HEK293T (cell line): ENCODE data around the gene STK38.

ENCODE experiments used
- CTCF ChIA-PET: fragments of 350-600 bp; formaldehyde crosslinking; extraction: SDS; loops from one replicate; lab custom pipeline; 2021; ENCODE audit warnings: antibody characterized with exemption, inconsistent platforms; lab: Yijun Ruan, JAX
- POLR2A ChIA-PET: fragments of 350-600 bp; formaldehyde crosslinking; extraction: SDS; loops from one replicate; lab custom pipeline; 2020; ENCODE audit warnings: antibody characterized with exemption, inconsistent platforms; lab: Yijun Ruan, JAX
- DNase-seq: peaks from one replicate; pipeline ENCODE4 v3.0.0; 2012; ENCODE audit warnings: mixed read lengths; ENCODE audit errors: extremely low spot score
- ARNT ChIP-seq: fragments of 450-650 bp; IDR thresholded peaks from 2 replicates; pipeline ENCODE4 v1.6.1; 2017; ENCODE audit warnings: mild to moderate bottlenecking
- BHLHE40 ChIP-seq: fragments of 450-650 bp; IDR thresholded peaks from 2 replicates; pipeline ENCODE4 v1.6.1; 2016; ENCODE audit warnings: mild to moderate bottlenecking, moderate library complexity, borderline replicate concordance
- CTBP1 ChIP-seq: fragments of 450-650 bp; IDR thresholded peaks from 2 replicates; pipeline ENCODE4 v1.6.1; 2016; ENCODE audit warnings: borderline replicate concordance
- ELF4 ChIP-seq: fragments of 450-650 bp; IDR thresholded peaks from 2 replicates; pipeline ENCODE4 v1.6.1; 2017; ENCODE audit warnings: antibody characterized with exemption
- FOXA1 ChIP-seq: fragments of 450-650 bp; IDR thresholded peaks from 2 replicates; pipeline ENCODE4 v1.6.1; 2016; ENCODE audit warnings: mild to moderate bottlenecking
- FOXK2 ChIP-seq: fragments of 450-650 bp; IDR thresholded peaks from 2 replicates; pipeline ENCODE4 v1.6.1; 2016; ENCODE audit warnings: mild to moderate bottlenecking
- FOXM1 ChIP-seq: fragments of 450-650 bp; IDR thresholded peaks from 2 replicates; pipeline ENCODE4 v1.6.1; 2017; ENCODE audit warnings: mild to moderate bottlenecking, borderline replicate concordance
- HDGF ChIP-seq: fragments of 450-650 bp; IDR thresholded peaks from 2 replicates; pipeline ENCODE4 v1.6.1; 2017; ENCODE audit warnings: antibody characterized with exemption, borderline replicate concordance
- L3MBTL2 ChIP-seq: fragments of 450-650 bp; conservative IDR thresholded peaks from 2 replicates; pipeline ENCODE4 v1.6.1; 2016; ENCODE audit warnings: mild to moderate bottlenecking
- LEF1 ChIP-seq: fragments of 450-650 bp; IDR thresholded peaks from 2 replicates; pipeline ENCODE4 v1.6.1; 2017; ENCODE audit warnings: mild to moderate bottlenecking, borderline replicate concordance
- NFRKB ChIP-seq: fragments of 450-650 bp; IDR thresholded peaks from 2 replicates; pipeline ENCODE4 v1.6.1; 2016; ENCODE audit warnings: mild to moderate bottlenecking, moderate library complexity
- SP1 ChIP-seq: fragments of 450-650 bp; IDR thresholded peaks from 2 replicates; pipeline ENCODE4 v1.6.1; 2017
- SUZ12 ChIP-seq: fragments of 450-650 bp; IDR thresholded peaks from 2 replicates; pipeline ENCODE4 v1.6.1; 2016; ENCODE audit warnings: mild to moderate bottlenecking
- TARDBP ChIP-seq: fragments of 450-650 bp; IDR thresholded peaks from 2 replicates; pipeline ENCODE4 v1.6.1; 2016
- ZNF384 ChIP-seq: fragments of 450-650 bp; IDR thresholded peaks from 2 replicates; pipeline ENCODE4 v1.6.1; 2016
- TF ChIP-seq, protein P1 (sequence below): fragments of 450-650 bp; IDR thresholded peaks from 2 replicates; pipeline ENCODE4 v1.6.1; 2016

The STK38 gene

DNA sequence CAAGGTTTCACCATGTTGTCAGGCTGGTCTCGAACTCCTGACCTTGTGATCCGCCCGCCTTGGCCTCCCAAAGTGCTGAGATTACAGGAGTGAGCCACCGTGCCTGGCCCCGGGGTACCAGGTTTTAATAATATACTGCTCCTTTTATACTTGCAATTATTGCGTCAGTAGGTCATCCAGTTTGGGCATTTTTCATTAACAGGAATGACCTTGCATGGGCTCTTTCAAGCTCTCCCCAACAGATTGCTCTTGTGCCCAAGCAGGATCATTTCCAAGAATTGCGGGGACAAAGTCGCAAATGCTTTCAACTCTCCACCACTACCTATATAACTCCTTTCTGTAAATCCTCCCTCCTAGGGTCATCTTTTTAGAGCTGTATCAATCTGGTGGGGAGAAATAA, 23.8 kb downstream of the STK38 start:
- no peak for DNase-seq
- POLR2A ChIA-PET, result no interaction called here
- CTCF ChIA-PET, result no interaction called here
- TF ChIP-seq, protein P1, sequence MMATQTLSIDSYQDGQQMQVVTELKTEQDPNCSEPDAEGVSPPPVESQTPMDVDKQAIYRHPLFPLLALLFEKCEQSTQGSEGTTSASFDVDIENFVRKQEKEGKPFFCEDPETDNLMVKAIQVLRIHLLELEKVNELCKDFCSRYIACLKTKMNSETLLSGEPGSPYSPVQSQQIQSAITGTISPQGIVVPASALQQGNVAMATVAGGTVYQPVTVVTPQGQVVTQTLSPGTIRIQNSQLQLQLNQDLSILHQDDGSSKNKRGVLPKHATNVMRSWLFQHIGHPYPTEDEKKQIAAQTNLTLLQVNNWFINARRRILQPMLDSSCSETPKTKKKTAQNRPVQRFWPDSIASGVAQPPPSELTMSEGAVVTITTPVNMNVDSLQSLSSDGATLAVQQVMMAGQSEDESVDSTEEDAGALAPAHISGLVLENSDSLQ, result no peak
- TF ChIP-seq ELF4 (no peak), CTBP1 (no peak), ZNF384 (no peak), FOXK2 (no peak), FOXM1 (no peak), BHLHE40 (no peak), LEF1 (no peak), TARDBP (no peak), SUZ12 (no peak), NFRKB (no peak), L3MBTL2 (no peak), HDGF (no peak), FOXA1 (no peak), ARNT (no peak), SP1 (no peak)

DNA sequence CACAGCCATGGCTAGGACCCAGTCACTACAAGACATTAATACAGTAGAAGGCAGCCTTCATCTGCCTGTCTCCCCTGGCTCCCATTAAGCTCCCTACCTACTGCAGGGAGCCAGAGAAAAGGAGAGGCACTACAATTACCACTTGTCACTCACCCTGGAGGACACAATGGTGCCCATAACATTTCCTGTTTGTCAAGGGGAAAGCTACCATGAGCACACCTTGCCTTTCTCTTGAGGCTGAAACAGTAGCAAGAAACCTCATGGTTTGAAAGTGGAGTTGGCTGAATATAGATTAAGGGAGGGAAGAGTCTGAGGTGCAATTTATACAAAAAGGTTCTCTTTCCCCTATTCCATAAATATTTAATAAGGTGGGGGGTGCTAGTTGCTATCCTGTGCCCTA, 27.9 kb downstream of the STK38 start:
- ChIA-PET POLR2A (no interaction called here), CTCF (no interaction called here)
- TF ChIP-seq FOXA1 (no peak), LEF1 (no peak), HDGF (no peak), SP1 (no peak), ARNT (no peak), BHLHE40 (no peak), L3MBTL2 (no peak), NFRKB (no peak), FOXK2 (no peak), SUZ12 (no peak), TARDBP (no peak), ELF4 (no peak), ZNF384 (no peak), CTBP1 (no peak), FOXM1 (no peak)
- TF ChIP-seq, protein P1, result no peak
- DNase-seq, result no peak

DNA sequence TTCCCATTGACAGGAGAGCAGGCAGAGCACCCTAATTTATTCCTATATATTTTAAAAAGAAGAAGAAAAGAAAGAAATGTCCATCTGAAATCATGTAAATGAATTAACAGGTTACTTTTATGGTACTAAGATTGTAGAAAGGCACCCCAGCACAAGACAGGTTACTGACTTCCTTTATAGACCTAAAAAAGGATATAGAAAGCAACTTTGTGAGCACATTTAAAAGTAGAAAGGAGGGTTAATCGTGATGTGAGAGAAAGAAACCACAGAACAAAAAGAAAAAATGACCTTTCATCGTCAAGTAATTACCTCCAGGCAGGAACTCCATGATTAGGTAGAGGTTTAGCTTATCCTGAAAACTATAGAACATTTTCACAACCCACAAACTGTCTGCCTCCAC, 29.9 kb downstream of the STK38 start:
- ChIA-PET POLR2A (interaction anchor here (0.8 kb wide), 1 partner anchor 14 kb away, joined by 3 read pairs; no protein-coding TSS in a partner anchor), CTCF (no interaction called here)
- no peak for TF ChIP-seq CTBP1
- no peak for TF ChIP-seq FOXA1
- TF ChIP-seq BHLHE40, result no peak
- no peak for TF ChIP-seq FOXK2
- no peak for TF ChIP-seq ZNF384
- TF ChIP-seq ARNT, result no peak
- no peak for TF ChIP-seq HDGF
- no peak for TF ChIP-seq ELF4
- no peak for TF ChIP-seq SP1
- TF ChIP-seq LEF1, result no peak
- no peak for TF ChIP-seq FOXM1
- TF ChIP-seq SUZ12, result no peak
- no peak for TF ChIP-seq NFRKB
- TF ChIP-seq, protein P1, result no peak
- no peak for TF ChIP-seq TARDBP
- no peak for TF ChIP-seq L3MBTL2
- DNase-seq, result no peak

DNA sequence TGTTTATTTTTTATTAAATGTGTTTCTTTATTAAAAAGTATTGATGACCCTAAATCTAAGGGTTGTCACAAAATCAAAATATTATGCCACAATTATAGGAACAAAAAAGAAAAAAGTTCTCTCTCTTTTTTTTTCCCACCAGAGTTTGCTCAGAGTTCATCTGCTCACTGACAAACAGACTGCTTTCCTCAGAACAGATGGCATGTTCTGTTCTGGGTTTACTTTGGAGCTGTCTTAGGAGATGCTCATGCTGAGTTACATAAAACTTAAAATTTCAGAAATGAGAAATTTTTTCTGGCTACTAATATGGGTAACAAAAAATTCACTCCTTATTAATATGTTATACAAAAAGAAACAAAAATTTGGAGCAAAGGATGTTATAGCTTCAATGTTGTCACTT, 30.3 kb downstream of the STK38 start:
- ChIA-PET CTCF (no interaction called here), POLR2A (no interaction called here)
- TF ChIP-seq SP1, result no peak
- TF ChIP-seq L3MBTL2, result no peak
- no peak for TF ChIP-seq ELF4
- no peak for TF ChIP-seq HDGF
- TF ChIP-seq LEF1, result no peak
- no peak for TF ChIP-seq CTBP1
- TF ChIP-seq, protein P1, result no peak
- TF ChIP-seq BHLHE40, result no peak
- no peak for TF ChIP-seq ARNT
- TF ChIP-seq NFRKB, result no peak
- DNase-seq, result no peak

DNA sequence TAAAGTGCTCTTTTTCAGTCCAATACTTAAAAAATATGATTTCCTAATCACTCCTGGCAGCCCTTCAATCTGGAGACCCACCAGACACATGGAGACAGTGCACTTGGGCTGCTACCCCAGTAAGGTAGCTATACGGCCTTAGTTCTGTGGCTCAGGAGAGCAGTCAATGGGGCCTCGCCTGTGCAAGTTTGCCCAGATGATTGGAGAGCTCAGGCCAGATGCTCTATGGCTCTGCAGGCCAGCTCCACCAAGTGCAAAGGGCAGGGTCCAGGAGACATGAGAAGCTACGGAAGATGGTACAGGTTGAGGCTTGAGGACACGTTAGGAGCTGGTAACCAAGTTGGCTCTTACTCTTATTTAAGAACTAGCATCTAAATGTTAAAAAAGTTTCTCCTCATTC, 30.7 kb downstream of the STK38 start:
- TF ChIP-seq NFRKB (no peak), SUZ12 (no peak), LEF1 (no peak), ELF4 (no peak), CTBP1 (no peak), HDGF (no peak), FOXM1 (no peak), ARNT (no peak), ZNF384 (no peak)
- TF ChIP-seq, protein P1, result no peak
- POLR2A ChIA-PET, result no interaction called here
- CTCF ChIA-PET, result interaction anchor here (1.2 kb wide), 1 partner anchor 243 kb away, joined by 3 read pairs; no protein-coding TSS in a partner anchor
- DNase-seq, result no peak
